Activated gamma-delta T cell treated with anti-CD3 and anti-CD28 coated beads, Interleukin-2, amount 50 U/mL, for 16 hours (primary cell): ENCODE results near the gene SLC38A1.
A peak's percentile ranks its signal among the peaks of the same experiment; 100 is the strongest.

Experiments
- DNase-seq: peaks from one replicate; pipeline ENCODE4 v3.0.0-alpha.2; 2020; ENCODE audit warnings: low read depth

Gene SLC38A1

DNA sequence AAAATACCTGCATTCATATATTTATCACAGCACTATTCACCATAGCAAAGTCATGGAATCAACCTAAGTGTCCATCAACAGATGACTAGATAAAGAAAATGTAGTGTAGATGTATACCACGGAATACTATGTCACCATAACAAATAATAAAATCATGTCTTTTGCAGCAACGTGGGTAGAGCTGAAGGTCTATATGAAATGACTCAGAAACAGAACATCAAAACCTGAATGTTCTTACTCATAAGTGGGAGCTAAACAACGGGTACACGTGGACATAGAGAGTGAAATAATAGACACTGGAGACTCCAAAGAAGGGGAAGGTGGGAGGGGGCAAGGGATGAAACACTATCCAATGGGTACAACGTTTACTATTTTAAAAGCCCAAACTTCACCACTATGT lies 37.9 kb downstream of the SLC38A1 start:
- no peak for DNase-seq

DNA sequence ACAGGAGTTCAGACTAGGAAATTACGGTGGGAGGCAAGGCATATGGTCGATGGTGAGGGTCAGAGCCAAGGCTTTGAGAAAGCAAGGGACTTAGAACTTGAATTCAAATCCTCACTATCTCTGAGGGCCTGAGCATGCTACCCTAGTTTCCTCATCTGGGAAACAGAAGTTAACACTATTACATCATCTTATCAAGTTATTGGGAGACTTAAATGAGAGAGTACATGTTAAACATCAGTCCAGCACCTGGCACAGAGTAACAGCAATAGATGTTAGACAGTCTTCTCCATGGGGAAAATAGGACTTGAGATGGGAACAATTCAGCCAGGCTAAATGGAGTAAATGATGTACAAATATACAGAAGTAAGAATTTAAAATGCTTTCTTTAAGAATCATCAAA lies 38.5 kb downstream of the SLC38A1 start:
- no peak for DNase-seq

DNA sequence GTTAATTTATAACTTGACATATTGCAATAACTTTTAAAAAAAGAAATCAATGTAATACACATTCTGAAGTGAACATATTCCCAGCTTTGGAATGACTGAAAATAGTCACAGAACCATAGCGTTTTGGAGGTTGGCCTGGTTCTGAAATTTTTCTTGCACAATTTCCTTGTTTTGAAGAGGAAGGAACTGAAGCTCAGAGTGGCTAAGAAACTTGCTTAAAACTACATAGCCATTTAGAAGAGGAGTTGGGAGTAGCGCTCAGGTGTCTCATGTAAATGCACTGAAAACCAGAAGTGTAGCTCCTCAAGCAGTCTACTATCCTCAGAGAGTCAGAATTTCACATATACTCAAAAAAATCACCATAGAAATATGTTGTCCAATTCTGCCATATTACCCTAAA lies 41.2 kb downstream of the SLC38A1 start:
- DNase-seq = no peak

DNA sequence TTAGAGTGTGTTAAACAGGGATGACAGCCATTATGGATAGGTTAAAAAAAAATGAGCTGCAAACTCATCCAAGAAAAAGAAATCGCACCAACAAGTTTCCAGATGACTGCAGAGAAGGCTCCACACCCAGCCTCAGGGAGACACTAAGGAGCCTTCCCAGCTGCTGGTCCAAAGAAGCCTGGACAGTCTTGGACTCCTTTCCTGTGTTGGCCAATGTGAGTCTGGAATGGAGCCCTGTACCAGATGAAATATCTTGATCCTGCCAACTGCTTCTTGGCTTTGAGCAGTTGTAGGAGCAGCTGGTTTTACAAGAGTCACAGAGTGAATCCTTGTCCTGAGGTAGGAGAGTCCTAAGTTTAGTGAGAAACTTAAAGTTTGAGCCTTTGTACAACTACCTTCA lies 44.5 kb downstream of the SLC38A1 start:
- DNase-seq = no peak

DNA sequence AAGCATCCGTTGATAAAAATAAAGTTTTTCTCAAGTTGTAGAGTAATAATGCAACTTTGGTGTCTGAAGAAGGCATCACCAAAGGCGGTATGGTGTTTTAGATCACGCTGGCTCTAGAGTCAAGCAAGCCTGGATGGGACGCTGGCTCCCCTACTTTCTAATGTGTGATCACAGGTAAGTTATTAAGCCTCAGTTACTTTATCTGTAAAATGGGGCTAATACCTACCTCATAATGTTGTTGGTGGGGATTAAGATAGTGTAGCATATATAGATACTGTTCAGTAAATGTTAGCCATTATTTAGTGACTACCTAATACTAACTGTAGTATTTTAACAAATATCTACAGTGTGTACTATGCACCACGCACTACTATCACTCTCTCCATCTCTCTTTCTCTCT lies 45.8 kb downstream of the SLC38A1 start:
- DNase-seq = no peak

DNA sequence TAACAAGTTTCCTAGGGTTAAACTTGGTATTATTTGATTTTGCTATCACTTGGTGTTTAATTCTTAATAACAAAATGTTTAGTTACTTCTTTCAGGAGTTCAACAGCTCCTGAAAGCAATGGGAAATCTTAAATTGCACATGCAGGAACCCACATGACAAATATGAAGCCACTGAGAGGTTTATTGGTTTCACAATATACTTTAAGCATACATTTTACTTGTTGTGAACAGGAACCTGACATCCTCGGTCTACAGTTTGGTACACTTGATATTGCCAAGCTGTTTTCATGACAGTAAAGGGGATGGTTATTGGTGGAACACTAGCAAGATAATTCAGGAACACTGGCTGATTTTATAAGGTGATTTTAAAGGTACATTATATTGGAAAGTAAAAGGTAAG lies 46.2 kb downstream of the SLC38A1 start:
- no peak for DNase-seq

DNA sequence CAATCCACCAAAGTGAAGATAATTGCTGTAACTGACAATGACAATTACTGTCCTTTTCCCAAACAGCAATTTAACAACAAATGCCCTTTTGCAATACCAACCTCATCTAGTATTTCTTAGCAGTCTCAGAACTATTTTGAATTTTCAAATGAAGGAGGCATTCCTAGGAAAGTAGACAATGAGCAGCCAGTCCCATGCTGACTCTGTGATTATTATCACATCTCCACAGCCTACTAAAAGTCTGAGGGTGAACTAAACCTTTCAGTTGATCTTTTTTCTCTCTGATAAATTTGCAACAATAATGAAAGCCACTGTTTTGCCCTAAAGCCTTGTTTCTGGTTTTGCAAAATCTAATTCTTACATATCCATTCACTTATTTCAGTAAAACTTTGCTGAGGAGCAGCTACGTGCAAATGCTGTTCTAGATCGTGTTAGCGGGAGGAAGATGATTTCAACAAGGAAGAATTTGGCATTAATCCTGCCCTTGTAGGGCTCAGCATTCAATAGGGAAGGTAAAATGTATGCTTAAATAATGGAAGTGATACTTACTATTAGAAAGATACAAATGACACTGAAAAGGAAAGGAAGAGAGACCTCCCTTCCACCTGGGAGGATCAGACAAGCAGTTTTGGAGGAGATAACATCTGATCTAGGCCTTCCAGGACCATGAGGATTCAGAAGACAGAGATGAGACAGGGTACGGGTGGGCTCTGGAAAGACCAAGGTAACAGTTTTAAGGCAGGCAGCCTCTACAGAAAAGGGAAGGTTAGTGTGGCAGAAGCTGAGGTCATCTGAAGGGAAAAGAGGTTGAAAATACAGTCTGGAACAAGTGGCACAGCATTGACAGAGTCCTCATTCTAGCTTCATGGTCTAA lies 47.4 kb downstream of the SLC38A1 start:
- DNase-seq = no peak

DNA sequence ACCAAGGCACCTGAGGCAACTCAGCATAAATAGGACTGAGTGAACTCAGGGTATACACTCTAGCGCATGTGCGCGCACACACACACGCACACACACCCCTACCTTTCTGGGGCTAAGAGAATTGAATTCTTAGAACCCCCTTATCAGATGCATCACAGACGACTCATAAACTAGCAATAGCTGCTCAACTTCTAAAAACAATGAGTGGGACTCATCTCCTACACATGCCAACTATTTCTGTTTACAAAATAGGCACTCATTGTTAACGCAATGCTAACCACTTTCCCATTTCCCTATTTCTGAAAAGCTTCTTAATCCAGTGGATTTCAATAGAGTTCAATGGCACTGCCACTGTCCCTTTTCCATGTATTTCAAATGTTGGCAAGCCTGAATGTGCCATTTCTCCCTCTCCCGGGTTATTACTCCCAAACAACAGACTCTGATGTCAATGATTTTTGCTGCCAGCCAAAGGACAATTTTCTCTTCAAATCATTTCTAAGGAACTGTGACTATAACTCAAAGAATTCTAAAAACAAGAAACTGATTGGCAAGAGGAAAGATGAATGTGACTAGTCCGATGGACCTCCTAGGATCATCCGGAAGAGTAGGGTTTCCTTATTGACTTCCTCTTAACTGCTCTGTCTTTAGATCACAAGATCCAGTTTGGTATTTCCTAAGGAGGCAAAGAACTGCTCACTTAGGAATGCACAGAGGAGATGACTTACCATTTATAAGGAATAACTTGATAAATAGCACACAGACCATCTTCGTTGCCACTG lies 48.8 kb downstream of the SLC38A1 start:
- DNase-seq = peak; percentile 62

DNA sequence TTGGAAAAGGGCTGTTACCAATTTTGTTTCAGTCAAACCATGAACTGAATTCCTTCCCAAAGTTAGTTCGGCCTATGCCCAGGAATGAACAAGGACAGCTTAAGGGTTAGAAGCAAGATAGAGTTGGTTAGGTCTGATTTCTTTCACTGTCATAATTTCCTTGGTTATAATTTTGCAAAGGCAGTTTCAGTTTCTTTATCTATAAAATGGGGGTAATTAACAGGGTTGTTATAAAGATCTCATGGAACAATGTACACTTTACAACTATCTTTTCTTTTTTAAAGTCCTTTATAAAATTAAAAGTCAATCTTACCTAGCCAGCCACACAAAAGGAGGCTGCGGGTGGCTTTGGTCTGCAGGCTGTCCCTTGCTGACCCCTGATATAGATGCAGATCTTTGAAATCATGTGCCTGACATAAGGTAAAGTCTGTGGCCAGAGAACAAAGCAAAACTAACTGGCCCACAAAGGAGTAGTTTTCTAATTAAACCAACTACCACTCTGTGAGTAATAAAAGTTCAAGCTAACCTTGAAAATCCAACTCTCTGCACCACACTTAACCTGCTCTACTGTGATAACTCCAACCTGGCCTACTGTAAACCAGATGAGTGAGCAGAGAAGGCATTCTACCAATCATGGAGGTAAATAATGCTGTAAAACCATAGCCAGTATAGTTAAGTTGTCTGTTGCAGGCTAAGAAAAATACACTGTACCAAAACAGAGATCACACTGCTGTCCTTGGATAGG lies 49.5 kb downstream of the SLC38A1 start:
- no peak for DNase-seq

DNA sequence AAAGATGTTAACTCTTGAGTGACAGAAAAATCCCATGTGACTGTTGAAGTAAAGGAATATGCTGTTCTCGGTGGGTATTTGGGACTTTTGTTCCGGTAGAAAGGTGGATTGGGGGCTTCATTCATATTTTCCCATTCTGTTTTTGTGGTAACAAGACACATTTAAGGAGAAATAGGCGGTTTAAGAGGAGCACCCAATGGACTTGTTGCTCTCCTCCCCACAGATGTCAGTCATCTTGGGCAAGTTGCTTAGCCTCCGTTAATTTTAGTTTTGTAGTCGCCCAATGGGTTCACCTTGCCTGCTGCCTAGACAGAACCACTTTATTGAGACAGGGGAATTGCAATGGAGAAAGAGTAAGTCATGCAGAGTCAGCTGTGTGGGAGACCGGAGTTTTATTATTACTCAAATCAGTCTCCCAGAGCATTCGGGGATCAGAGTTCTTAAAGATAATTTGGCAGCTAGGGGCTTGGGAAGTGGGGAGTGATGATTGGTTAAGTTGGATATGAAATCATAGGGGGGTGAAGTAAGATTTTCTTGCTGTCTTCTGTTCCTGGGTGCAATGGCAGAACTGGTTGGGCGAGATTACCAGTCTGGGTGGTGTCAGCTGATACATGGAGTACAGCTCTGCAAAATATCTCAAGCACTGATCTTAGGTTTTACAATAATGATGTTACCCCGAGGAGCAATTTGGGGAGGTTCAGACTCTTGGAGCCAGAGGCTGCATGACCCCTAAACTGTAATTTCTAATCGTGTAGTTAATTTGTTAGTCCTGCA lies 50.3 kb downstream of the SLC38A1 start:
- DNase-seq = no peak

DNA sequence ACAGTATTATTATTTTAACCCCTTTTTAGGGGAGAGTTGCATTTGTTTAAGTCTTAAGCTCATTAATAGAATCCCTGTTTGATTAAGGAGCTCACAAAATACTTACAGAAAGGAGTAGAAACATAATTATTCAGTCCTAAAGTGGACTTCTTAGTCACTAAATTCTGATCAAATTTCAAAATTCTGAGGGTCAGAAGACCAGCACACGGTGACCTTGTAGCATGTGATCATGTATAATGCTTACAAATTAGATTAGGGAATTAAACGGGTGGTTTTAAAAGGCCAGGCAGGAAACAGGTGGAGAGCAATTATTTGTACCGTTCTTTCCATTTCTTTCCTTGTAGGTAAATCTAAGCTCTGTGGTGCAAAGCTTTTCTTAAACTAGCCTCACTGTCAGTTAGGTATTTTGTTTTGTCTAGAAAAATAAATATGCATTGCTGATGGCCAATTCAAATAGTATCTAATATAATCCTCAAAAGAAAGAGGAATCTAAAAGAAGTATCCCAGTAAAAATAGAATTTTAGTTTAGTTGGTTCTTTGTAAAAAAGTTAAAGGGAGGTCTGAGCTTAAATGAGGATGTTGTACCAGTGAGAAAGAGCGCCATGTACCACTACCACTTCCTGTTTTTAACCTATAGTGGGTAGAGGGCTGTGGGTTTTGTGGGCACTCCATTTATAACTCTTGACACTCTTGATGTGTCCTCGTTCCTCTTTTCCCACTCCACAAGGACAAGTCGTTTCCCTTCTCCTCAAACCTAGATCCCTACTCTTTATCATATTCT lies 51.1 kb downstream of the SLC38A1 start:
- DNase-seq = peak; percentile 49

DNA sequence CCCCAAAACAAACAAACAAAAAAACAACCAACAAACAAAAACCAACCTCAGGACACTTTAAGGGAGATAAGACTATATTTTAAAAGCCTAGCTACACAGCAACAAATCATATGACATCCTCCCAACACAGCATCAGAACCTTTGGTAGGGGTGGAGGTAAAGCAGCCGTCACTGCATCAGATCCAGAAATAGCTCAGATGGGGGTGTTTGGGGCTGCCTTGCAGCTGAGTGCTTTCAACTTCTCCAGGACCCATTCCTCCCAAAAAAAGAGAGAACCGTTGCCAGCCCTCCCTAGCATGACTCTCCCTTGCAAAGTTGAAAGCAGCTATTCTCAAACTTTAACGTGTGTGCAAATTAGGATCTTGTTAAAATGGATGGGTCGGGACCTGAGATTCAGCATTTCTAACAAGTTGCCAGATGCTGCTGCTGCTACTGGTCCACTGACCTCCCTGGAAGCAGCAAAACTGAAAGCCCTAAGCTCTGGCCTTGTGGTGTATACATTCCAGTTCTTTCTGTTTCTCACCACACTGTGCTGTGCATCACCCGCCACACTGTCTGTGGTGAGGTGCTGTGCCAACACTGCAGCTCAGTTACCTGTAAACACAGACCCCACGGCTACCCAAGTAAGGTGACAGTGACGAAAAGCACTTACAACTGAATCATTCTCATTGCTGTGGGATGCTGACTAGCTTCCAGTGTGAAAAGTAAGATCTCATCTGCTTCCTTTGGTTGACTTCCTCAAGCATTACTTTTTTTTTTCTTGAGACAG lies 54.0 kb downstream of the SLC38A1 start:
- peak; percentile 72 for DNase-seq

DNA sequence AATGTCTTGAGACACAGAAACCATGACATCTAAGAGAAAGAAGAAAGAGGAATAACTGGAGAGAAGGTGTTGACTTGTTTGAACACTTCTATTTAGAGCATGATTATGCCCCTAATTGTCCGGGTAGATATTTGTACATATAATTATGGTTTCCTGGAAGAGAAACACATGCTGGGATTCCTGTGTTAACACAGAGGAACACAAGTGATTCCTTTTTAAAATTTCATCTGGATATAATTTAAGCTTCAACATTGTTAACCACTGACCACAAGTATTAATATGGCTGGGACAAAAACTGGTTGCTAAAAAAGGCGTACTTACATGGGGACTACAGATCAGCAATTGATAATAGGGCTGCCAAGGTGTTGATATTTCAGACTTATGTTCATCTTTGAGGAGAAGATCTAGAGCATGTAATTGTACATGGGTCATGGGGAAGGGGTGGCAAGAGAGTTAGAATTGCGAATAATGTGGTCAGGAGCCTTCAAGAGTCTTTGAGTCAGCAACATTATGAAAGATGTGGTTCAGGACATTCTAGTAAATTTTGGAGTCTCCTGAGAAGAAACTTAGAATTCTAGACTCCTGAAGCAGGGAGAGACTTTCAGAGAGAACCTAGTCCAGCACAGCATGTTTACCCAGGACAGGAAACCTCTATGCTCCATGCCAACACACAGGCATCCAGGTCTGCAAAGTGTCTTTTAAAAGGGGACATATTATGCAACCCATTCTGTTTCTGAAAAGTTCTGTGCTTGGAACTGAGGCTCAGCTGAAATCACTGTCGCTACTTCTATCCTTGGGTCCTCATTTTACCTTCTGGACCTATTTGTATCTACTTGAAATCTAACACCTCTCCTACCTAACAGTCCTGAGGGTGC lies 56.5 kb downstream of the SLC38A1 start:
- DNase-seq = no peak

DNA sequence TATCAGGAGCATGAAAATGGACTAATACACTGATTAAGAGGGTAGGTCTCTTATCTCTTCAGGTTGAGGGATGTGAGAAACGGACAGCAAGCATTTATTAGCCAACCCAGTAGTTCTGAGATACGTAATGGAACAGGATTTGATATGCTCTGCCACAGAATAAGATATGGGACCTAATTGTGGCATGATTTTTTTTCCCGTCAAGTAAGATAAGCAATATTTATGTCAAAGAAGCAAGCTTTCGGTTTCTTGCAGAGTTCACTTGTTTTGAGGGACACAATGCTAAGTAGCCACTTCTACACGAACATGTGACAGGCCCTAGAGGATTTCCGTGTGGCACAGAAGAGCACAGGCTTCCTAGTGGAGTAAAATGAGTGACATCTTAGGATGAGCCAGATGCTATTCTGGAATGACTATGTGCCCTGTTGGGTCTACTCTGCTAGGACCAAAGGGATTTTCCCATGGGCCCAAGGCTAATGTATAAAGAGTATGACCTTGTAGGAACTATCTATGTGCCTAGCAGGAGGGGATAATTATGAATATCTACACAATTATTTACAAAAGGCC lies 57.9 kb downstream of the SLC38A1 start:
- DNase-seq = no peak

DNA sequence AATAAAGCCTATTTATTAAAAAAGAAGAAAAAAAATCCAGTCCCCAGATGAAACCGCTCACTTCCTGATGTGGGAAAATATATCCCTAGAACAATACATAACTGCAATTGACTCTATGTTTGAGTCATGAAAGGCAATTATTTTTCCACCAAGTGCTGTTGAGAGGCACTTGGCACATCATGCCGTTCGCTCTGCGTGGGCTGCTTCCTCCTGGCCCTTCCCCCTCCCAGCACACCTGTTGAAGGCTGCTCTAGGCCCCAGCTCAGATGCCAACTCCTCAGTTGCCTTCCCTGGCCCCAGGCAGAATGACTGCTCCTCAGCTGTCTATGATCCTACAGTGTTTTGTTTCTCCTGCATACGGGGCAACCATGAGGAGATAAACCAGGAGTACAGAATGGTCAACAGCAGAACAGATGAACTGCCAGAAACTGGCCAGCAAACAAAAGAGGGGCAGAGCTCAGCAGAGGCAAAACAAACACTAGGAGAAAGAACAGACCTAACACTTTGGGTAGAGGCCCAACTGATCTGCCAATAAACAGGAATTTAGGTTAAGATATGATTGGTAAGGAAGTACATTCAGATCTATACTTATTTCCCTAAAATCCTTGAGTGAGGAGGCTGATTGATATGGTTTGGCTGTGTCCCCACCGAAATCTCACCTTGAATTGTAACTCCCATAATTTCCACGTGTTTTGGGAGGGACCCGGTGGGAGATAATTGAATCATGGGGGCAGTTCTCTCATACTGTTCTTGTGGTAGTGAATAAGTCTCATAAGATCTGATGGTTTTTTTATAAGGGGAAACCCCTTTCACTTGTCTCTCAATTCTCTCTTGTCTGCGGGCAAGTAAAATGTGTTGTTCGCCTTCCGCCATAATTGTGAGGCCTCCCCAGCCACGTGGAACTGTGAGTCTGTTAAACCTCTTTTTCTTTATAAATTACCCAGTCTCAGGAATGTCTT lies 58.6 kb downstream of the SLC38A1 start:
- DNase-seq = peak; percentile 40

DNA sequence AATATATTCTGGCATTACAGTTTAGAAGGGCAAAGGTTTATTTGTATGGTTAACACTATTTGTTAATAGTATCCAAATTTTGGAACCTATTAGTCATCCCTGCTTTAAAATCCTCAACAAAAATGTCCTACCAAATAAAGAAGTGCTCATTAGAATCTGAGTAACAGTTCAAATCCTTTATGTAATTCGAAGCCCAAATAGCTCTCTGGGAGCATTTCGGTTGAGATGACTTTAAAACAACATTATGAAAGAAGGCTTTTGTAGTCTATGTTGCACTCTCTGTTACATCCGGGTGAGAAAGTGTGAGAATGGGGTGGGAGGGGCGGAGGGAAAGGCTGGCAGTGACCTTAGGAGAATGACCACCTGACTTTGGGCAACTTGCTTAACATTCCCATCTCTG lies 59.7 kb downstream of the SLC38A1 start:
- DNase-seq = no peak

DNA sequence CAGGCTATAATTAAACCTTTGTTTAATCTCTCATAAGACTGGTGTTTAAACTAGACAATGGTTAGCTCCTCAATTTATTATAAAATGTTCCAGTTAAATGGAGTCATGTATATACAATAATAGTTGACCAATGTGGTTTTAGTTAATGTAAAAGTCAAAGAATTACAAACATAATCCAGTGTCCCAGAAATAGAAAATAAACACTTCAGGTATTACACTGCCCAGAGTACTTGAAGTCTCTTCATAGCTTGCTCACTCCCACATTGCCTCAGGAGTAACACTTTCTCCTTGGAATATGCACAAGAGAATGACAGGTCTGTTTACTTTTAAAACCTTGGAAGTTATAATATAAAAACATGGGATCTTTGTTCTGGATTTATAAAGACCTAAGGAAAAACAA lies 60.5 kb downstream of the SLC38A1 start:
- DNase-seq = no peak

DNA sequence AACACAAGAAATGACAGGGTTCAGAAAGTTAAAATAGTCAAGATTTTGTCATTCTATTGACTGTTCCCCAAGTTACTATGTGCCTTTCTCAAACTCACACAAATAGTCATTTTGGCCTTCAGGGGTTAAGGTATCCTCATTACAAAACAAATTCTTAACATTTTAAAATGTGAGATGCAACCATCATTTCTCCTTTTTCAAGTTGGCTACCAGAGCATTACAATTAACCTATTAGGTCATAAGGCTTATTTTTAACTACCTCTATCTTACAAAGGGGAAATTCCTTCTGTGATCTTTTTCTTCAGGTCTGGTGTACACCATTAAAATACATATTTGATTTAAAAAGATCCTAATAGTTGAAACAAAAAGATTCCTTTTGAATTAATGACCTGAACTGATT lies 61.2 kb downstream of the SLC38A1 start:
- no peak for DNase-seq
